DOHH2 (cell line): ENCODE data around the gene PLXNA2.

ENCODE experiments used
- H3F3A ChIP-seq: fragments of 200-600 bp; sonication (generic), shearing (Covaris generic); 2 replicates; pipeline ENCODE4 v1.6.0; 2016; ENCODE audit warnings: antibody characterized with exemption, mild to moderate bottlenecking; ENCODE audit not compliant: control insufficient read depth, insufficient read depth
- H3K27ac ChIP-seq: fragments of 200-600 bp; sonication (generic); 2 replicates; pipeline ENCODE4 v1.5.1; 2014; ENCODE audit warnings: low read depth, mild to moderate bottlenecking, low read length, moderate library complexity
- H3K27me3 ChIP-seq: fragments of 200-600 bp; sonication (generic); 2 replicates; pipeline ENCODE4 v1.6.1; 2014; ENCODE audit warnings: mild to moderate bottlenecking, low read length, mixed read lengths; ENCODE audit not compliant: control insufficient read depth
- H3K36me3 ChIP-seq: fragments of 200-600 bp; sonication (generic); 2 replicates; pipeline ENCODE4 v1.6.1; 2014; ENCODE audit warnings: mild to moderate bottlenecking, low read length, moderate library complexity, mixed read lengths; ENCODE audit not compliant: control insufficient read depth
- H3K4me1 ChIP-seq: fragments of 200-600 bp; sonication (generic); 2 replicates; pipeline ENCODE4 v1.6.1; 2014; ENCODE audit warnings: mild to moderate bottlenecking, low read length, mixed read lengths; ENCODE audit not compliant: control insufficient read depth
- H3K4me2 ChIP-seq: fragments of 200-600 bp; sonication (generic); 2 replicates; pipeline ENCODE4 v1.6.0; 2014; ENCODE audit warnings: mild to moderate bottlenecking, low read length, moderate library complexity
- H3K4me3 ChIP-seq: fragments of 200-600 bp; sonication (generic); 2 replicates; pipeline ENCODE4 v1.5.1; 2014; ENCODE audit warnings: mild to moderate bottlenecking, low read length, mixed read lengths
- H3K79me2 ChIP-seq: fragments of 200-600 bp; sonication (generic); 2 replicates; pipeline ENCODE4 v1.6.1; 2014; ENCODE audit warnings: mild to moderate bottlenecking, low read length, mixed read lengths; ENCODE audit not compliant: control insufficient read depth
- H3K9me2 ChIP-seq: fragments of 200-600 bp; sonication (generic); replicated peaks from 2 replicates; pipeline ENCODE4 v1.6.1; 2014; ENCODE audit warnings: mild to moderate bottlenecking, low read length, mixed read lengths; ENCODE audit not compliant: control insufficient read depth
- H3K9me3 ChIP-seq: fragments of 200-600 bp; sonication (generic); 2 replicates; pipeline ENCODE4 v1.6.1; 2014; ENCODE audit warnings: antibody characterized with exemption, low read length, mixed read lengths; ENCODE audit not compliant: control insufficient read depth, insufficient read depth
- H4K20me1 ChIP-seq: fragments of 200-600 bp; sonication (generic); 2 replicates; pipeline ENCODE4 v1.6.0; 2014; ENCODE audit warnings: low read depth, mild to moderate bottlenecking, antibody characterized with exemption, low read length, moderate library complexity; ENCODE audit not compliant: control insufficient read depth, insufficient read depth
- EZH2phosphoT487 ChIP-seq: fragments of 200-600 bp; sonication (generic); IDR thresholded peaks from 2 replicates; pipeline ENCODE4 v1.6.1; 2017; ENCODE audit warnings: borderline replicate concordance, mild to moderate bottlenecking, antibody characterized with exemption, low read length, moderate library complexity, mixed read lengths
- TF ChIP-seq, protein P1 (sequence below): fragments of 200-600 bp; sonication (generic); IDR thresholded peaks from one replicate; pipeline ENCODE4 v1.5.1; 2014; ENCODE audit warnings: antibody characterized with exemption, mild to moderate bottlenecking, low read depth, low read length; ENCODE audit not compliant: poor library complexity, severe bottlenecking

Gene PLXNA2

DNA sequence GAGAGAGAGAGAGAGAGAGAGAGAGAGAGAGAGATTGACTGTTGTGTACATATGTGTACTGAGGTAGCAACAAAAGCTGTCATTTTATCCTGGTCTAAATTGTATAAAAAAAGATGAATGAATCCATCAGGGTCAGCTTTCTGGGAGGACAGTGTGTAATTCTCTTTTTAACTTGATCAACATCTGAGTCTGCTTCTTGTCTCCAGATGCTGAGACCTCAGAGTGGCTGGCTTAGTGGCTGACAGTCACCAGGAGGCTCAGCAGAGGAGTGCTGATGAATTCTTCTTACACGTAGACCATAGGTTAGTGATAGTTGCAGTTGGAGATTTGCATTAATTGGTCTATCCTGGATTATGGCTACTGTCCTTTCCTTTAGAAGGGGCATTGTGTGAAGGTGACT is 28.5 kb upstream of the PLXNA2 start:
- H3K79me2 ChIP-seq = no peaks in the 10 kb centered on the region
- H3F3A ChIP-seq = no peaks in the 10 kb centered on the region
- no peak overlapping the region for H3K27ac ChIP-seq
- no peak overlapping the region for H3K4me2 ChIP-seq
- no peaks in the 10 kb centered on the region for H3K4me1 ChIP-seq
- no peaks in the 10 kb centered on the region for H4K20me1 ChIP-seq
- no peaks in the 10 kb centered on the region for H3K9me2 ChIP-seq
- no peak for TF ChIP-seq EZH2phosphoT487
- TF ChIP-seq, protein P1, sequence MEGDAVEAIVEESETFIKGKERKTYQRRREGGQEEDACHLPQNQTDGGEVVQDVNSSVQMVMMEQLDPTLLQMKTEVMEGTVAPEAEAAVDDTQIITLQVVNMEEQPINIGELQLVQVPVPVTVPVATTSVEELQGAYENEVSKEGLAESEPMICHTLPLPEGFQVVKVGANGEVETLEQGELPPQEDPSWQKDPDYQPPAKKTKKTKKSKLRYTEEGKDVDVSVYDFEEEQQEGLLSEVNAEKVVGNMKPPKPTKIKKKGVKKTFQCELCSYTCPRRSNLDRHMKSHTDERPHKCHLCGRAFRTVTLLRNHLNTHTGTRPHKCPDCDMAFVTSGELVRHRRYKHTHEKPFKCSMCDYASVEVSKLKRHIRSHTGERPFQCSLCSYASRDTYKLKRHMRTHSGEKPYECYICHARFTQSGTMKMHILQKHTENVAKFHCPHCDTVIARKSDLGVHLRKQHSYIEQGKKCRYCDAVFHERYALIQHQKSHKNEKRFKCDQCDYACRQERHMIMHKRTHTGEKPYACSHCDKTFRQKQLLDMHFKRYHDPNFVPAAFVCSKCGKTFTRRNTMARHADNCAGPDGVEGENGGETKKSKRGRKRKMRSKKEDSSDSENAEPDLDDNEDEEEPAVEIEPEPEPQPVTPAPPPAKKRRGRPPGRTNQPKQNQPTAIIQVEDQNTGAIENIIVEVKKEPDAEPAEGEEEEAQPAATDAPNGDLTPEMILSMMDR = no peak
- no peak overlapping the region for H3K4me3 ChIP-seq
- no peaks in the 10 kb centered on the region for H3K36me3 ChIP-seq
- H3K9me3 ChIP-seq = no peaks in the 10 kb centered on the region
- 0 out of 2 replicates have a peak, but pooled peaks cover 2% of the 10 kb centered on the region for H3K27me3 ChIP-seq

DNA sequence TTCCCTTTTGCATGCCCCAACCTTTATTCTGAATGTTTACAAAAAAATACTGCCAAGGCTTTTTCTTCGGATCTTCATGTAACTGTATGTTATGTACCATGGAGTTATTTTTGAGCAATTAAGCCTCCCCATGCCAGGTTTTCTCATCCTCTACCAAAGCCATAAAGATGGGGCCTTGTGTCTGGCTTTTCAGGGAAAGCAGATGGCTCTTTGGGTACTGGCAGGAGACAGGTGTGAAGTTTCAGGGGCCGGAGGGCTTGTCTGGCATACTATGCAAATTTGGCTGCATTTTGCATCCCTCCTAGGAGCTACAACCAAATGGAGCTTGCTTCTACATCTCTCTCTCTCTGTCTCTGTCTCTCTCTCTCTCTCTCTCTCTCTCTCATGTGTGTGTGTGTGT is 28.1 kb upstream of the PLXNA2 start:
- no peaks in the 10 kb centered on the region for H3K4me1 ChIP-seq
- H3K4me2 ChIP-seq = no peak overlapping the region
- 0 out of 2 replicates have a peak, but pooled peaks cover 2% of the 10 kb centered on the region for H3K27me3 ChIP-seq
- TF ChIP-seq, protein P1 = no peak
- no peak for TF ChIP-seq EZH2phosphoT487
- H3K9me3 ChIP-seq = no peaks in the 10 kb centered on the region
- H3K27ac ChIP-seq = no peak overlapping the region
- H3K79me2 ChIP-seq = no peaks in the 10 kb centered on the region
- H3K4me3 ChIP-seq = no peak overlapping the region
- H3K9me2 ChIP-seq = no peaks in the 10 kb centered on the region
- H3F3A ChIP-seq = no peaks in the 10 kb centered on the region
- H4K20me1 ChIP-seq = no peaks in the 10 kb centered on the region
- no peaks in the 10 kb centered on the region for H3K36me3 ChIP-seq

DNA sequence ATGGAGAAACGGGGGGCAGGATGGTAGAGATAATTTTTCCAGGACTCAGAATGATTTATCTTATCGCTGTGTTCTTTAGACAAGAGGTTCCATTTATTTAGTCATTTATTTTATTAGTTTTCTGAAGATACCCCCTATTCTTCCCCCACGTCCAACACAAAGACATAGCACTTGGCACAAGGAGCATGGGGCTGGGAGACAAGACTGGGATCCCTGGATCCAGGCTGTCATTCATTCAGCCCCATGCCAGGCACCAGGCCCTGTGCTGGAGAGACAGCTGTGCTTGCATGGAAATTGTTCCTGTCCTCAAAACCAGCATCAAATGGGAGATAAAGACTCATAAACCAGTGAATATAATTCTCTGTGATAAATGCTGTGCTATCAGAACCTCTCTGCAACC is 27.1 kb upstream of the PLXNA2 start:
- no peak for TF ChIP-seq EZH2phosphoT487
- Histone ChIP-seq H3K9me3 (no peaks in the 10 kb centered on the region), H3K4me2 (no peak overlapping the region), H3K4me3 (no peak overlapping the region), H3K79me2 (no peaks in the 10 kb centered on the region), H3K4me1 (no peaks in the 10 kb centered on the region), H3K27ac (no peak overlapping the region), H3K27me3 (0 out of 2 replicates have a peak, but pooled peaks cover 2% of the 10 kb centered on the region), H3K36me3 (no peaks in the 10 kb centered on the region), H3F3A (no peaks in the 10 kb centered on the region), H3K9me2 (no peaks in the 10 kb centered on the region), H4K20me1 (no peaks in the 10 kb centered on the region)

DNA sequence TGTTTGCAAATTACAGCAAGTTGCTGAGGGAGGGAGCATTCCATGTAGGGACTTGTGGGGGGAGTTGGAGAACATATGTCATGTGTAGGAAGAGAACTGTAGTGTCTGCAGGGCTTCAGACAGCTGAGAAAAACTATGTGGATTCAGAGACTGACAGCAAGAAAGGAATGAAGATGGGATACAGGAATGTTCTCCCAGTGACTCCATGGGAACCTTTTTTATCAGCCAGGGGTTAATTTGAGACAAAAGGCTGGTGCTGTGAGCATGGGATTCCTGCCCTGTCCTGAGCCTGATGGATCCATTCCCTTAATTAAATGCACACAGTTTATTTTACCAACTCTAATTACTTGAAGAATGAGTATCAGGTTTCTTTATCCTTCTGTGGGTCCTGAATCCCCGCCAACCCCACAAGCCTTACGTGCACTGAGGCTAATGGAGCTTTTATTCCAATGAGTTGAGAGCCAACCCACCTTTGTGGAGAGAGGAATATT is 26.5 kb upstream of the PLXNA2 start:
- Histone ChIP-seq H3K9me2 (no peaks in the 10 kb centered on the region), H3K4me1 (no peaks in the 10 kb centered on the region), H3K4me2 (no peak overlapping the region), H3K27ac (no peak overlapping the region), H3K79me2 (no peaks in the 10 kb centered on the region), H3K36me3 (no peaks in the 10 kb centered on the region), H3F3A (no peaks in the 10 kb centered on the region), H3K4me3 (no peak overlapping the region), H3K9me3 (no peaks in the 10 kb centered on the region), H3K27me3 (0 out of 2 replicates have a peak, but pooled peaks cover 2% of the 10 kb centered on the region), H4K20me1 (no peaks in the 10 kb centered on the region)
- TF ChIP-seq, protein P1 = no peak
- no peak for TF ChIP-seq EZH2phosphoT487
